Hepatocyte (in vitro differentiated cells): Measurements from ENCODE around the gene NPAS3. TPM values are rescaled to one million over a fixed set of nuclear protein-coding genes. Genes with fewer than 3 reads are reported as not detected.

Experiments used
- DNase-seq: peaks from one replicate; pipeline ENCODE4 v3.0.0-alpha.2; 2016; ENCODE audit warnings: low spot score
- H2AFZ ChIP-seq: fragments of 200-600 bp; sonication (generic); 2 replicates; pipeline ENCODE4 v1.6.0; 2016; ENCODE audit warnings: antibody characterized with exemption, mild to moderate bottlenecking
- H3K27ac ChIP-seq: fragments of 200-600 bp; sonication (generic); 2 replicates; pipeline ENCODE4 v1.5.1; 2016; ENCODE audit warnings: mild to moderate bottlenecking
- H3K27me3 ChIP-seq: fragments of 200-600 bp; sonication (generic); 2 replicates; pipeline ENCODE4 v1.6.1; 2016
- H3K36me3 ChIP-seq: fragments of 200-600 bp; sonication (generic); replicated peaks from 2 replicates; pipeline ENCODE4 v1.5.1; 2016; ENCODE audit warnings: low read depth; ENCODE audit not compliant: insufficient read depth
- H3K4me1 ChIP-seq: fragments of 200-600 bp; sonication (generic); 2 replicates; pipeline ENCODE4 v1.5.1; 2016; ENCODE audit warnings: mild to moderate bottlenecking, moderate library complexity; ENCODE audit not compliant: insufficient read depth
- H3K4me2 ChIP-seq: fragments of 200-600 bp; sonication (generic); 2 replicates; pipeline ENCODE4 v1.6.0; 2016
- H3K4me3 ChIP-seq: fragments of 200-600 bp; sonication (generic); 2 replicates; pipeline ENCODE4 v1.5.1; 2016; ENCODE audit warnings: mild to moderate bottlenecking
- H3K79me2 ChIP-seq: fragments of 200-600 bp; sonication (generic); 2 replicates; pipeline ENCODE4 v1.6.0; 2017; ENCODE audit warnings: mild to moderate bottlenecking
- H3K9me2 ChIP-seq: fragments of 200-600 bp; sonication (generic); replicated peaks from 2 replicates; pipeline ENCODE4 v1.6.0; 2017; ENCODE audit warnings: mild to moderate bottlenecking; ENCODE audit not compliant: insufficient read depth
- H3K9me3 ChIP-seq: fragments of 200-600 bp; sonication (generic); 2 replicates; pipeline ENCODE4 v1.5.1; 2016; ENCODE audit warnings: low read depth, mild to moderate bottlenecking
- H4K20me1 ChIP-seq: fragments of 200-600 bp; sonication (generic); 2 replicates; pipeline ENCODE4 v1.6.0; 2016; ENCODE audit warnings: mild to moderate bottlenecking; ENCODE audit not compliant: insufficient read depth, poor library complexity, severe bottlenecking
- CTCF ChIP-seq: fragments of 200-600 bp; sonication (generic); IDR thresholded peaks from 2 replicates; pipeline ENCODE4 v1.5.1; 2016; ENCODE audit warnings: antibody characterized with exemption, mild to moderate bottlenecking; ENCODE audit not compliant: poor library complexity
- EZH2 ChIP-seq: fragments of 200-600 bp; sonication (generic); IDR thresholded peaks from 2 replicates; pipeline ENCODE4 v1.6.1; 2016; ENCODE audit warnings: antibody characterized with exemption, mild to moderate bottlenecking, borderline replicate concordance
- EZH2phosphoT487 ChIP-seq: fragments of 200-600 bp; sonication (generic); IDR thresholded peaks from one replicate; pipeline ENCODE4 v1.6.1; 2018; ENCODE audit warnings: antibody characterized with exemption, mild to moderate bottlenecking, low read depth, moderate library complexity; ENCODE audit not compliant: unreplicated experiment, severe bottlenecking
- WGBS: methylation state at CpG from one replicate; pipeline ENCODE4 v1.1.6; 2016; ENCODE audit warnings: low lambda C conversion rate; ENCODE audit errors: missing lambda C conversion rate; 5-methylcytosine and 5-hydroxymethylcytosine counted together
- polyA plus RNA-seq: library from polyadenylated mRNA; unstranded; fragments of >200 nt; fragmentation: Nextera tagmentation; extraction: Ambion mirVana; gene quantifications from 2 replicates; pipeline ENCODE4 v1.2.1, GENCODE V29; 2016
- total RNA-seq: library from RNA; depleted of rRNA; stranded (reverse); fragments of >200 nt; gene quantifications from 2 replicates; pipeline ENCODE4 v1.2.3, GENCODE V29; 2014

The NPAS3 gene
- total and polyA plus RNA-seq, 2 experiments from 2014 or later = 0.11 to 1.1 TPM

- no peaks in the 10 kb centered on the region for H4K20me1 ChIP-seq
- WGBS = 77% methylated on average over 5 of the region's 5 CpGs
- H3K27ac ChIP-seq = peak overlapping the region; percentile 20
- no peaks in the 10 kb centered on the region for H3K9me3 ChIP-seq
- no peak for TF ChIP-seq EZH2
- TF ChIP-seq CTCF = no peak
- TF ChIP-seq EZH2phosphoT487 = no peak
- no peak overlapping the region for H3K4me2 ChIP-seq
- H3K79me2 ChIP-seq = no peaks in the 10 kb centered on the region
- no peaks in the 10 kb centered on the region for H3K9me2 ChIP-seq
- no peaks in the 10 kb centered on the region for H3K27me3 ChIP-seq
- H3K36me3 ChIP-seq = no peaks in the 10 kb centered on the region
- H2AFZ ChIP-seq = no peak overlapping the region
- DNase-seq = no peak
- H3K4me3 ChIP-seq = no peak overlapping the region
- H3K4me1 ChIP-seq = no peaks in the 10 kb centered on the region
These were observed 96.9 kb downstream of the NPAS3 start for GRCh38 chr14:33035416-33036194.

GRCh38 chr14:33039311-33039710, 100.6 kb downstream of the NPAS3 start:
- Histone ChIP-seq H3K9me2 (no peaks in the 10 kb centered on the region), H3K4me3 (no peak overlapping the region), H3K79me2 (no peaks in the 10 kb centered on the region), H3K4me1 (no peaks in the 10 kb centered on the region), H2AFZ (no peak overlapping the region), H3K27me3 (no peaks in the 10 kb centered on the region), H3K4me2 (no peak overlapping the region), H3K9me3 (no peaks in the 10 kb centered on the region), H3K27ac (no peak overlapping the region), H3K36me3 (no peaks in the 10 kb centered on the region), H4K20me1 (no peaks in the 10 kb centered on the region)
- 78% methylated on average over 3 of the region's 3 CpGs for WGBS
- no peak for DNase-seq
- TF ChIP-seq EZH2 (no peak), CTCF (no peak), EZH2phosphoT487 (no peak)

- no peak overlapping the region for H3K4me2 ChIP-seq
- H3K4me3 ChIP-seq = no peak overlapping the region
- WGBS = 87% methylated on average over 3 of the region's 3 CpGs
- H3K79me2 ChIP-seq = no peaks in the 10 kb centered on the region
- no peaks in the 10 kb centered on the region for H3K27me3 ChIP-seq
- H3K9me3 ChIP-seq = no peaks in the 10 kb centered on the region
- H2AFZ ChIP-seq = no peak overlapping the region
- H4K20me1 ChIP-seq = no peaks in the 10 kb centered on the region
- no peak for TF ChIP-seq EZH2
- no peak for TF ChIP-seq CTCF
- TF ChIP-seq EZH2phosphoT487 = no peak
- no peak overlapping the region for H3K27ac ChIP-seq
- H3K4me1 ChIP-seq = no peaks in the 10 kb centered on the region
- no peak for DNase-seq
- H3K36me3 ChIP-seq = no peaks in the 10 kb centered on the region
- no peaks in the 10 kb centered on the region for H3K9me2 ChIP-seq
These were observed 101.9 kb downstream of the NPAS3 start for GRCh38 chr14:33040372-33041140.
